Endodermal cell (in vitro differentiated cells): ENCODE results near the gene ONECUT3. TPM values are rescaled to one million over a fixed set of nuclear protein-coding genes. Genes with fewer than 3 reads are reported as not detected.

ENCODE experiments used
- DNase-seq: peaks from one replicate; pipeline ENCODE4 v3.0.0-alpha.2; 2017
- H3K27ac ChIP-seq: 2 replicates; pipeline ENCODE4 v1.5.1; 2013; ENCODE audit warnings: mild to moderate bottlenecking, low read depth, low read length, moderate library complexity
- H3K27me3 ChIP-seq: 2 replicates; pipeline ENCODE4 v1.6.1; 2013; ENCODE audit warnings: mild to moderate bottlenecking, low read length, moderate library complexity; ENCODE audit not compliant: insufficient read depth, control insufficient read depth, poor library complexity, severe bottlenecking
- H3K36me3 ChIP-seq: 2 replicates; pipeline ENCODE4 v1.7.0; 2013; ENCODE audit warnings: mild to moderate bottlenecking, low read length, moderate library complexity; ENCODE audit not compliant: control insufficient read depth, insufficient read depth
- H3K4me1 ChIP-seq: one replicate; pipeline ENCODE4 v1.7.0; 2013; ENCODE audit warnings: low read length; ENCODE audit not compliant: control insufficient read depth, insufficient read depth
- H3K4me3 ChIP-seq: 2 replicates; pipeline ENCODE4 v1.5.1; 2013; ENCODE audit warnings: mild to moderate bottlenecking, low read length, moderate library complexity
- H3K9ac ChIP-seq: 2 replicates; pipeline ENCODE4 v1.6.1; 2013; ENCODE audit warnings: mild to moderate bottlenecking, low read length, moderate library complexity; ENCODE audit not compliant: poor library complexity, severe bottlenecking; ENCODE audit errors: extremely low read depth
- H3K9me3 ChIP-seq: 2 replicates; pipeline ENCODE4 v1.6.1; 2013; ENCODE audit warnings: mild to moderate bottlenecking, low read length, moderate library complexity; ENCODE audit not compliant: control insufficient read depth
- H3K27ac Mint-ChIP-seq: 2 replicates; pipeline ENCODE4 v1.8.0; 2020; ENCODE audit warnings: mixed read lengths
- H3K27me3 Mint-ChIP-seq: 2 replicates; pipeline ENCODE4 v1.8.0; 2021; ENCODE audit warnings: mild to moderate bottlenecking, mixed read lengths; ENCODE audit not compliant: insufficient read depth
- H3K36me3 Mint-ChIP-seq: 2 replicates; pipeline ENCODE4 v1.8.0; 2020; ENCODE audit warnings: low read depth, mixed read lengths
- H3K4me1 Mint-ChIP-seq: 2 replicates; pipeline ENCODE4 v1.8.0; 2020; ENCODE audit warnings: mixed read lengths
- H3K4me3 Mint-ChIP-seq: 2 replicates; pipeline ENCODE4 v1.8.0; 2020; ENCODE audit warnings: mild to moderate bottlenecking, moderate library complexity, mixed read lengths
- H3K9me3 Mint-ChIP-seq: 2 replicates; pipeline ENCODE4 v1.8.0; 2020; ENCODE audit warnings: mild to moderate bottlenecking, mixed read lengths
- CTCF ChIP-seq: fragments of 200-600 bp; sonication (generic); conservative IDR thresholded peaks from 2 replicates; pipeline ENCODE4 v1.5.0; 2021; ENCODE audit warnings: antibody characterized with exemption, mild to moderate bottlenecking
- WGBS, 2 experiments: methylation state at CpG; one replicate each; pipeline versions ENCODE4 v1.1.5 to v1.1.7; 2013; ENCODE audit warnings: missing lambda C conversion rate in 2 of 2, mixed read lengths in 1 of 2; ENCODE audit not compliant: insufficient coverage in 1 of 2, insufficient read length in 1 of 2; 5-methylcytosine and 5-hydroxymethylcytosine counted together
- total RNA-seq, 2 donors: library from RNA; stranded (reverse); fragmentation: NEBNext Ultra II Directional in 1 of 2; extraction: Animal tissue kit (Norgen Biotek cat#: 25700) in 1 of 2; gene quantifications; 2 replicates in 1 of 2; 3 replicates in 1 of 2; pipeline ENCODE4 v1.2.1, GENCODE V29; 2021

The ONECUT3 gene
- total RNA-seq, 2 donors from 2014 or later = 0.04 TPM; not detected in 1

- no peak overlapping the region for H3K4me3 Mint-ChIP-seq
- TF ChIP-seq CTCF = no peak
- H3K9me3 Mint-ChIP-seq = peaks cover 6% of the 10 kb centered on the region
- Histone ChIP-seq H3K36me3 (no peaks in the 10 kb centered on the region), H3K4me1 (no peaks in the 10 kb centered on the region), H3K27ac (no peak overlapping the region), H3K9me3 (no peaks in the 10 kb centered on the region), H3K4me3 (no peak overlapping the region), H3K27me3 (peaks cover 70% of the 10 kb centered on the region), H3K9ac (no peak overlapping the region)
- peaks cover 95% of the 10 kb centered on the region for H3K27me3 Mint-ChIP-seq
- no peak for DNase-seq
- H3K4me1 Mint-ChIP-seq = no peaks in the 10 kb centered on the region
- no peak overlapping the region for H3K27ac Mint-ChIP-seq
- 83 to 90% methylated on average over 8 to 11 of the region's 11 CpGs for WGBS, 2 experiments
- H3K36me3 Mint-ChIP-seq = no peaks in the 10 kb centered on the region
These were observed 13.2 kb upstream of the ONECUT3 start for GRCh38 chr19:1739960-1740629.

DNA sequence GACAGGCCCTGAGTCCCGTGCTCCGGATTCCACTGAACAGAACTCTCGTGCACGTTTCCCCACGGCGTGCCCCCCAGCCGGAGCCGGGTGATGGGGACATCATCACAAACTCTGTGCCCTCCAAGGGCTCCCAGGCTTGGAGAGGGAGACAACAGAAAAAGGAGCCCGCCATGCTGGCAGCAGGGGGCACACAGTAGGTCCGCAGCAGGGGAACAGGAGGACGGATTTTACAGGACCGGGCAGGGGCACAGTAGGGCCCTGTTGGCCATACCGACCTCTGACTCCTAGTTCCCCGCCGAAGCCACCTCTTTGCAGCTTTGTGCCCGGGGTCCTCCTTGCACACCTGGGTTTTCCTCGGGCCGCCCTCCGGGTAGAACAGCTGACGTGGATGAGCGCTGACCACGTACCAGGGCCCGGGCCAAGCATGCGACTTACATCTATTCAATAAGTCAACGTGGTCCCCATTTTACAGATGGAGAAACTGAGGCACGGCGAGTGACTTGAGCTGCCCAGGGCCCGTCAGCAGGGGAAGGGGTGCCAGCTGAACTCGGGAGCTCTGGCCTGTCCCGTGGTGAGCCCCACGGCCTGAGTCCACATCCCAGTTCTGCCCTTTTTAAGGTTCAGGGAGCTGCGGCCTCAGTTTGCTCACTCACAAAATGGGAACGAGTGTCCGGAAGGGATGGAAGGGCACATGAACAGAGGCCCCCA lies 10.2 kb upstream of the ONECUT3 start:
- Histone ChIP-seq H3K4me1 (no peaks in the 10 kb centered on the region), H3K4me3 (no peak overlapping the region), H3K27ac (no peak overlapping the region), H3K9me3 (no peaks in the 10 kb centered on the region), H3K27me3 (peaks cover 81% of the 10 kb centered on the region), H3K9ac (no peak overlapping the region), H3K36me3 (no peaks in the 10 kb centered on the region)
- no peak for DNase-seq
- TF ChIP-seq CTCF = no peak
- no peaks in the 10 kb centered on the region for H3K36me3 Mint-ChIP-seq
- no peak overlapping the region for H3K27ac Mint-ChIP-seq
- WGBS, 2 experiments = 85 to 88% methylated on average over 32 to 34 of the region's 34 CpGs
- peaks cover 6% of the 10 kb centered on the region for H3K9me3 Mint-ChIP-seq
- H3K4me1 Mint-ChIP-seq = no peaks in the 10 kb centered on the region
- H3K4me3 Mint-ChIP-seq = no peak overlapping the region
- H3K27me3 Mint-ChIP-seq = peaks cover 93% of the 10 kb centered on the region

- Mint-ChIP-seq H3K9me3 (peaks cover 6% of the 10 kb centered on the region), H3K27ac (no peak overlapping the region), H3K4me3 (no peak overlapping the region), H3K4me1 (no peaks in the 10 kb centered on the region), H3K27me3 (peaks cover 93% of the 10 kb centered on the region), H3K36me3 (no peaks in the 10 kb centered on the region)
- Histone ChIP-seq H3K9ac (no peak overlapping the region), H3K4me3 (no peak overlapping the region), H3K27ac (no peak overlapping the region), H3K36me3 (no peaks in the 10 kb centered on the region), H3K4me1 (no peaks in the 10 kb centered on the region), H3K9me3 (no peaks in the 10 kb centered on the region), H3K27me3 (peaks cover 85% of the 10 kb centered on the region)
- WGBS, 2 experiments = 75 to 85% methylated on average over 4 to 8 of the region's 10 CpGs
- no peak for TF ChIP-seq CTCF
- no peak for DNase-seq
These were observed 9.1 kb upstream of the ONECUT3 start for GRCh38 chr19:1744133-1744665.
